Fibroblast of mammary gland (primary cell): ENCODE data around the gene CHKB.
"Not testable (repeated sequence)": the region's sequence is repeated elsewhere in the genome, so short reads cannot be mapped to it uniquely, and the experiment has no call there.

ENCODE experiments used
- DNase-seq: peaks from one replicate; pipeline ENCODE4 v3.0.0-alpha.2; 2010; ENCODE audit warnings: low read depth
- H3K4me3 ChIP-seq: 2 replicates; pipeline ENCODE4 v1.5.1; 2011; ENCODE audit warnings: low read depth, mild to moderate bottlenecking, low read length, moderate library complexity; ENCODE audit not compliant: control insufficient read depth
- TF ChIP-seq, protein P1 (sequence below): conservative IDR thresholded peaks from 2 replicates; pipeline ENCODE4 v1.5.1; 2011; ENCODE audit warnings: low read depth, low read length, inconsistent platforms; ENCODE audit not compliant: control insufficient read depth, insufficient read depth

The CHKB gene

GRCh38 chr22:50611341-50612060 lies 28.9 kb upstream of the CHKB start:
- TF ChIP-seq, protein P1, sequence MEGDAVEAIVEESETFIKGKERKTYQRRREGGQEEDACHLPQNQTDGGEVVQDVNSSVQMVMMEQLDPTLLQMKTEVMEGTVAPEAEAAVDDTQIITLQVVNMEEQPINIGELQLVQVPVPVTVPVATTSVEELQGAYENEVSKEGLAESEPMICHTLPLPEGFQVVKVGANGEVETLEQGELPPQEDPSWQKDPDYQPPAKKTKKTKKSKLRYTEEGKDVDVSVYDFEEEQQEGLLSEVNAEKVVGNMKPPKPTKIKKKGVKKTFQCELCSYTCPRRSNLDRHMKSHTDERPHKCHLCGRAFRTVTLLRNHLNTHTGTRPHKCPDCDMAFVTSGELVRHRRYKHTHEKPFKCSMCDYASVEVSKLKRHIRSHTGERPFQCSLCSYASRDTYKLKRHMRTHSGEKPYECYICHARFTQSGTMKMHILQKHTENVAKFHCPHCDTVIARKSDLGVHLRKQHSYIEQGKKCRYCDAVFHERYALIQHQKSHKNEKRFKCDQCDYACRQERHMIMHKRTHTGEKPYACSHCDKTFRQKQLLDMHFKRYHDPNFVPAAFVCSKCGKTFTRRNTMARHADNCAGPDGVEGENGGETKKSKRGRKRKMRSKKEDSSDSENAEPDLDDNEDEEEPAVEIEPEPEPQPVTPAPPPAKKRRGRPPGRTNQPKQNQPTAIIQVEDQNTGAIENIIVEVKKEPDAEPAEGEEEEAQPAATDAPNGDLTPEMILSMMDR, result no peak
- no peak for DNase-seq
- no peak overlapping the region for H3K4me3 ChIP-seq

GRCh38 chr22:50610581-50610980 lies 27.9 kb upstream of the CHKB start:
- TF ChIP-seq, protein P1, result no peak
- no peak for DNase-seq
- no peak overlapping the region for H3K4me3 ChIP-seq

DNA sequence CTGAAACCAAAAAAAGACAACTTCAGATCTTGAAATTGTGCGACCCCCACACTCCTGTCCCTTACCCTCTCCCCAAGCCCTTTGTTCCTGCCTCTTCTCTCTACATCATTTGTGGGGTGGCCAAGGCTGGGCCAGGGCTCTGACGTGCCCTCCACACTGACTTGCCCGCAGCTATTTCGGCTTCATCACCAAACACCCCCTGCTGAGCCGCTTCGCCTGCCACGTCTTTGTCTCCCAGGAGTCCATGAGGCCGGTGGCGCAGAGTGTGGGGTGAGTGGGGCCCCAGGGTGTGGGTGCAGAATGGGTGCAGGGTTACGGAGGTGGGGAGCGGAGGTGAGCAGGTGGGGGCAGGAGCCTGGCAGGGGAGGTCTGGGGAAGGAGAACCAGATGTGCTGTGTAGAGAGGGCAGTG lies 27.4 kb upstream of the CHKB start:
- no peak for DNase-seq
- TF ChIP-seq, protein P1, result no peak
- H3K4me3 ChIP-seq, result no peak overlapping the region

DNA sequence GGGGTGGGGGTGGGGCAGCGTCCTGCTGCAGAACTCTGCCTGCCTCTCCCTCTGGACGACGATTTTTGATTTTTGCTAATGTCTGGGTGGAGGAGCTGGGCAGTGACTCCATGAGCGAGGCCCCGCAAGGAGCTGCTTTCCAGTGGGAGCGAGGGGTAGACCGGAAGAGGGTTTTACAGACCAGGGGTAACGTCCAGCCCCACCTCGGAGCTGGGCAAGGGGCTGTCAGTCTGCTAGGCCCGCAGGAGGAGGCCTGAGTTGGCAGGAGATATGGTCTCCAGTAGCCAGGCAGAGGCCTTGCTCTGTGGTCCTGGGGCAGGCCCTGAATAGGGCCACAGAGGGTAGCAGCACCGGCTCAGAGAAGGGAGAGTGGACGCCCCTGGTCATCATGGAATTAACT lies 26.9 kb upstream of the CHKB start:
- DNase-seq, result no peak
- no peak overlapping the region for H3K4me3 ChIP-seq
- TF ChIP-seq, protein P1, result no peak

DNA sequence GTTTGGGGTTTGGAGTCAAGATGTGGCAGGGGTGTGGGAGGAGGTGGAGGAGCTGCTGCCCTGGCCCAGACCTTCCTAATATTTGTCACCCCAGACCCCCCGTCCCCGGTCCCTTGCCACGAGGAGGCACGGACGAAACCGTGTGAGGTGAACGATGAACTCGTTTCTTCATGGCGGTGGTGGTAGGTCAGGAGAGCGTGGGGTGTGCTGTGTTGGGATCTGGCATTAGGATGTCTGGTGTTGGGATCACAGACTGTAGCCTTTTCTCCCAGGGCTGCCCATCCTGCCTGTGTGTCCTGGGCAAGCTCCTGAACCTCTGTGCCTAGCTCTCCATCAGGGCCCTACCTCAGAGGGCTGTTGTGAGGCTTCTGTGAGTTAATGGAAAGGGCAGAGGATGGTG lies 26.3 kb upstream of the CHKB start:
- DNase-seq, result no peak
- no peak overlapping the region for H3K4me3 ChIP-seq
- TF ChIP-seq, protein P1, result no peak

DNA sequence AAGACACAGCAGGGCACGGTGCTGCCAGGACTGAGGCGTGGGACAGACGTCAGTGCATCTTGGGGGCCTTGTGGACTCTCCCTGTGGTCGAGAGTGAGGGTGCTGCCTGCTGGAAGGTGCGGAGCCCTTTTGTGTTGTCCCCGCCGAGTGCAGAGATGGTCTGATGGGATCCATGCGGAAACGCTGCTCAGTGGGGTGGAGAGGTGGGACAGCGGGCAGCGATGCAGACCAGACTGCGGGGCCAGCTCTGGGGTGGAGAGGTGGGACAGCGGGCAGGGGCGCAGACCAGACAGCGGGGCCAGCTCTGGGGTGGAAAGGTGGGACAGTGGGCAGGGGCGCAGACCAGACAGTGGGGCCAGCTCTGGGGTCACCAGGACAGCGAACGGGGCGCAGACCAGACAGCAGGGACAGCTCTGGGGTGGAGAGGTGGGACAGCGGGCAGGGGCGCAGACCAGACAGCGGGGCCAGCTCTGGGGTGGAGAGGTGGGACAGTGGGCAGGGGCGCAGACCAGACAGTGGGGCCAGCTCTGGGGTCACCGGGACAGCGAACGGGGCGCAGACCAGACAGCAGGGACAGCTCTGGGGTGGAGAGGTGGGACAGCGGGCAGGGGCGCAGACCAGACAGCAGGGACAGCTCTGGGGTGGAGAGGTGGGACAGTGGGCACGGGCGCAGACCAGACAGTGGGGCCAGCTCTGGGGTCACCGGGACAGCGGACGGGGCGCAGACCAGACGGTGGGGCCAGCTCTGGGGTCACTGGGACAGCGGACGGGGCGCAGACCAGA lies 25.6 kb upstream of the CHKB start:
- H3K4me3 ChIP-seq, DNase-seq: not testable (repeated sequence)

GRCh38 chr22:50607659-50608020 lies 25.0 kb upstream of the CHKB start:
- no peak overlapping the region for H3K4me3 ChIP-seq
- DNase-seq, result no peak
- TF ChIP-seq, protein P1, result no peak
